Measurements from ENCODE around the gene MYBPC2.
A peak's percentile ranks its signal among the peaks of the same experiment; 100 is the strongest.

The MYBPC2 gene

GRCh38 chr19:50512112-50512998 lies 79.7 kb downstream of the MYBPC2 start:
- Histone ChIP-seq H3K9ac (ENCODE audit: low read depth, low read length) (peak overlapping the region; percentile 68), H2AFZ (ENCODE audit: low read depth, low read length) (peak overlapping the region; percentile 92), H3K4me2 (ENCODE audit: insufficient read depth, low read length) (peak overlapping the region; percentile 93), H3K27ac (ENCODE audit: low read length) (no peak overlapping the region), H3K9me3 (ENCODE audit: insufficient read depth, low read length, severe bottlenecking) (no peaks in the 10 kb centered on the region), H4K20me1 (ENCODE audit: insufficient read depth, low read length) (no peaks in the 10 kb centered on the region), H3K27me3 (ENCODE audit: insufficient read depth, low read length, poor library complexity) (no peaks in the 10 kb centered on the region), H3K4me1 (ENCODE audit: insufficient read depth, low read length) (peaks cover 21% of the 10 kb centered on the region), H3K36me3 (ENCODE audit: insufficient read depth, low read length) (no peaks in the 10 kb centered on the region), H3K4me3 (ENCODE audit: low read depth in 1 of 2, low read length in 2 of 2) (peak overlapping the region in 1 of 2 experiments; percentile 90; a peak in 2 of 4 replicates), H3K79me2 (ENCODE audit: insufficient read depth, low read length) (peaks cover 6% of the 10 kb centered on the region; the same call in 1 of the 2 replicates)
- DNase-seq (no peak), ATAC-seq (ENCODE audit: insufficient read depth, low read depth) (no peak)
- no peak for TF ChIP-seq CTCF (IDR thresholded peaks at IDR 0.05; ENCODE audit: borderline replicate concordance, extremely low read depth, low read length, poor library complexity, severe bottlenecking)
- TF ChIP-seq EZH2 (IDR thresholded peaks at IDR 0.05; ENCODE audit: borderline replicate concordance, low read depth, low read length, severe bottlenecking): no peak

- DNase-seq (no peak), ATAC-seq (ENCODE audit: insufficient read depth, low read depth) (no peak)
- no peaks in the 10 kb centered on the region for H3K36me3 ChIP-seq (ENCODE audit: insufficient read depth, low read length)
- TF ChIP-seq CTCF (IDR thresholded peaks at IDR 0.05; ENCODE audit: borderline replicate concordance, extremely low read depth, low read length, poor library complexity, severe bottlenecking) (no peak), EZH2 (IDR thresholded peaks at IDR 0.05; ENCODE audit: borderline replicate concordance, low read depth, low read length, severe bottlenecking) (no peak)
- H2AFZ ChIP-seq (ENCODE audit: low read depth, low read length): no peak overlapping the region
- peaks cover 6% of the 10 kb centered on the region; the same call in 1 of the 2 replicates for H3K79me2 ChIP-seq (ENCODE audit: insufficient read depth, low read length)
- H3K9ac ChIP-seq (ENCODE audit: low read depth, low read length): no peak overlapping the region
- no peak overlapping the region for H3K27ac ChIP-seq (ENCODE audit: low read length)
- no peaks in the 10 kb centered on the region for H4K20me1 ChIP-seq (ENCODE audit: insufficient read depth, low read length)
- H3K4me2 ChIP-seq (ENCODE audit: insufficient read depth, low read length): no peak overlapping the region
- H3K27me3 ChIP-seq (ENCODE audit: insufficient read depth, low read length, poor library complexity): no peaks in the 10 kb centered on the region
- peaks cover 21% of the 10 kb centered on the region for H3K4me1 ChIP-seq (ENCODE audit: insufficient read depth, low read length)
- no peaks in the 10 kb centered on the region for H3K9me3 ChIP-seq (ENCODE audit: insufficient read depth, low read length, severe bottlenecking)
- no peak overlapping the region for H3K4me3 ChIP-seq (ENCODE audit: low read depth in 1 of 2, low read length in 2 of 2)
Observed at GRCh38 chr19:50512999-50513745, 80.5 kb downstream of the MYBPC2 start.

- ATAC-seq (ENCODE audit: insufficient read depth, low read depth) (no peak), DNase-seq (no peak)
- Histone ChIP-seq H3K4me3 (ENCODE audit: low read depth in 1 of 2, low read length in 2 of 2) (no peak within 1 kb of the TSS), H3K27ac (ENCODE audit: low read length) (no peak within 1 kb of the TSS), H3K4me2 (ENCODE audit: insufficient read depth, low read length) (no peak within 1 kb of the TSS), H3K36me3 (ENCODE audit: insufficient read depth, low read length) (no peaks in the 10 kb centered on the region), H3K9me3 (ENCODE audit: insufficient read depth, low read length, severe bottlenecking) (no peaks in the 10 kb centered on the region), H3K4me1 (ENCODE audit: insufficient read depth, low read length) (peaks cover 21% of the 10 kb centered on the region), H2AFZ (ENCODE audit: low read depth, low read length) (no peak within 1 kb of the TSS), H4K20me1 (ENCODE audit: insufficient read depth, low read length) (no peaks in the 10 kb centered on the region), H3K27me3 (ENCODE audit: insufficient read depth, low read length, poor library complexity) (no peaks in the 10 kb centered on the region), H3K9ac (ENCODE audit: low read depth, low read length) (no peak within 1 kb of the TSS), H3K79me2 (ENCODE audit: insufficient read depth, low read length) (peaks cover 6% of the 10 kb centered on the region; the same call in 1 of the 2 replicates)
- no peak for TF ChIP-seq CTCF (IDR thresholded peaks at IDR 0.05; ENCODE audit: borderline replicate concordance, extremely low read depth, low read length, poor library complexity, severe bottlenecking)
- no peak for TF ChIP-seq EZH2 (IDR thresholded peaks at IDR 0.05; ENCODE audit: borderline replicate concordance, low read depth, low read length, severe bottlenecking)
Observed at GRCh38 chr19:50513746-50514345, 81.2 kb downstream of the MYBPC2 start, which contains the start of gene ASPDH. ASPDH (minus strand) TSS chr19:50513913; CDS start chr19:50513823, 90 bp downstream.
